SK-N-SH (cell line): Measurements from ENCODE around the gene IQCE.

Experiments
- CTCF ChIP-seq: fragments of 200-600 bp; sonication (generic); IDR thresholded peaks from 2 replicates; pipeline ENCODE4 v1.6.1; 2017; ENCODE audit warnings: antibody characterized with exemption, mild to moderate bottlenecking, moderate library complexity
- EP300 ChIP-seq, 2 experiments: IDR thresholded peaks; 2 replicates each; pipeline versions ENCODE4 v1.4.0 to v1.6.1; 2012; ENCODE audit warnings: borderline replicate concordance in 1 of 2, low read depth in 1 of 2, low read length in 1 of 2
- MAX ChIP-seq: IDR thresholded peaks from 2 replicates; pipeline ENCODE4 v1.4.0; 2012; ENCODE audit warnings: low read depth
- MXI1 ChIP-seq: IDR thresholded peaks from 2 replicates; pipeline ENCODE4 v1.6.1; 2012; ENCODE audit warnings: mild to moderate bottlenecking, low read depth, low read length, improper control_type of control experiment
- NRF1 ChIP-seq: IDR thresholded peaks from 2 replicates; pipeline ENCODE4 v1.6.1; 2012; ENCODE audit warnings: low read depth, mild to moderate bottlenecking, low read length
- POLR2AphosphoS5 ChIP-seq: IDR thresholded peaks from 2 replicates; pipeline ENCODE4 v1.6.1; 2012; ENCODE audit warnings: low read depth, low read length
- RAD21 ChIP-seq: IDR thresholded peaks from 2 replicates; pipeline ENCODE4 v1.6.1; 2012; ENCODE audit warnings: mild to moderate bottlenecking, low read length
- REST ChIP-seq: IDR thresholded peaks from 2 replicates; pipeline ENCODE4 v1.6.1; 2012; ENCODE audit warnings: mild to moderate bottlenecking, low read depth, low read length, moderate library complexity

- TF ChIP-seq CTCF (no peak), MXI1 (no peak), EP300 (IDR thresholded peaks at IDR 0.05; ENCODE audit: borderline replicate concordance in 1 of 2, low read depth in 1 of 2, low read length in 1 of 2) (no peak), MAX (no peak), RAD21 (no peak), POLR2AphosphoS5 (no peak), NRF1 (no peak), REST (no peak)
Measured at GRCh38 chr7:2619116-2619515, 60.3 kb downstream of the IQCE start.
